Breast epithelium (tissue), 4 donors: ENCODE results near the gene REG1A. TPM values are rescaled to one million over a fixed set of nuclear protein-coding genes. Genes with fewer than 3 reads are reported as not detected.

ENCODE experiments used
- DNase-seq, 2 donors: peaks; one replicate each; pipeline ENCODE4 v3.0.0-alpha.2; 2019; ENCODE audit warnings: low spot score in 2 of 2
- H3K27ac ChIP-seq, 2 donors: fragments of 200-600 bp; sonication (generic) in 1 of 2; one replicate each; pipeline ENCODE4 v1.5.1; 2016 to 2019; ENCODE audit warnings: mild to moderate bottlenecking in 1 of 2
- H3K27me3 ChIP-seq, 2 donors: fragments of 200-600 bp; sonication (generic) in 1 of 2; one replicate each; pipeline versions ENCODE4 v1.5.1 to v1.6.0; 2017 to 2019; ENCODE audit warnings: control low read depth in 1 of 2, mild to moderate bottlenecking in 1 of 2
- H3K36me3 ChIP-seq: fragments of 200-600 bp; one replicate; pipeline ENCODE4 v1.5.1; 2019
- H3K4me1 ChIP-seq, 2 donors: fragments of 200-600 bp; sonication (generic); one replicate each; pipeline ENCODE4 v1.5.1; 2016 to 2019; ENCODE audit warnings: control low read depth in 1 of 2
- H3K4me3 ChIP-seq, 3 donors: fragments of 200-600 bp; sonication (generic); 1 replicate in 2 of 3; 2 replicates in 1 of 3; pipeline ENCODE4 v1.5.1; 2016 to 2019; ENCODE audit warnings: mild to moderate bottlenecking in 3 of 3, moderate library complexity in 2 of 3
- H3K9me3 ChIP-seq, 2 donors: fragments of 200-600 bp; sonication (generic) in 1 of 2; one replicate each; pipeline ENCODE4 v1.5.1; 2016 to 2019; ENCODE audit warnings: control low read depth in 1 of 2
- CTCF ChIP-seq, 3 donors: fragments of 450-650 bp; IDR thresholded peaks; one replicate each; pipeline ENCODE4 v1.5.1; 2016 to 2017; ENCODE audit warnings: antibody characterized with exemption in 3 of 3, mild to moderate bottlenecking in 3 of 3, moderate library complexity in 3 of 3
- POLR2A ChIP-seq: fragments of 450-650 bp; IDR thresholded peaks from one replicate; pipeline ENCODE4 v1.6.1; 2016; ENCODE audit warnings: antibody characterized with exemption, mild to moderate bottlenecking, moderate library complexity
- POLR2AphosphoS5 ChIP-seq, 3 donors: sonication (generic); formaldehyde crosslinking; IDR thresholded peaks; one replicate each; pipeline ENCODE4 v1.6.1; 2017; ENCODE audit warnings: antibody characterized with exemption in 3 of 3
- intact Hi-C: fragments of 100-400 bp; cut with DNase I; formaldehyde crosslinking; loops from one replicate; pipeline ENCODE4 v1.15.1; 2023; ENCODE audit warnings: low total_unique reads
- total RNA-seq, 3 donors: library from RNA; depleted of rRNA; stranded (reverse); fragments of >200 nt; gene quantifications; one replicate each; pipeline ENCODE4 v1.1.0, GENCODE V29; 2016

REG1A gene
- total RNA-seq, 3 donors from 2014 or later, result not detected

GRCh38 chr2:79162132-79162531 is 41.8 kb downstream of the REG1A start:
- H3K4me3 ChIP-seq, result no peak overlapping the region
- no peak for TF ChIP-seq POLR2AphosphoS5 (IDR thresholded peaks at IDR 0.05)
- no peak for TF ChIP-seq CTCF (IDR thresholded peaks at IDR 0.05)
- TF ChIP-seq POLR2A, result no peak
- H3K27me3 ChIP-seq, result no peaks in the 10 kb centered on the region
- intact Hi-C loops, result no loop called here
- no peak overlapping the region for H3K27ac ChIP-seq
- H3K9me3 ChIP-seq, result no peaks in the 10 kb centered on the region
- H3K36me3 ChIP-seq, result no peaks in the 10 kb centered on the region
- no peaks in the 10 kb centered on the region for H3K4me1 ChIP-seq
- DNase-seq, result no peak

- Histone ChIP-seq H3K4me1 (no peaks in the 10 kb centered on the region), H3K4me3 (no peak overlapping the region), H3K9me3 (no peaks in the 10 kb centered on the region), H3K27me3 (no peaks in the 10 kb centered on the region), H3K27ac (no peak overlapping the region), H3K36me3 (no peaks in the 10 kb centered on the region)
- intact Hi-C loops, result no loop called here
- TF ChIP-seq CTCF (IDR thresholded peaks at IDR 0.05) (no peak), POLR2A (no peak), POLR2AphosphoS5 (IDR thresholded peaks at IDR 0.05) (no peak)
- DNase-seq, result no peak
Observed at GRCh38 chr2:79162801-79163200, 42.5 kb downstream of the REG1A start.

GRCh38 chr2:79171348-79171958 is 51.2 kb downstream of the REG1A start:
- no peaks in the 10 kb centered on the region for H3K27me3 ChIP-seq
- no peak for TF ChIP-seq POLR2A
- no peak for TF ChIP-seq POLR2AphosphoS5 (IDR thresholded peaks at IDR 0.05)
- TF ChIP-seq CTCF (IDR thresholded peaks at IDR 0.05), result no peak
- no peaks in the 10 kb centered on the region for H3K4me1 ChIP-seq
- intact Hi-C loops, result no loop called here
- no peaks in the 10 kb centered on the region for H3K36me3 ChIP-seq
- no peaks in the 10 kb centered on the region for H3K9me3 ChIP-seq
- no peak overlapping the region for H3K4me3 ChIP-seq
- no peak overlapping the region for H3K27ac ChIP-seq
- DNase-seq, result no peak

Other genes with a start within 250 kb of the REG1A start
- gene REG3G, start 94.8 kb upstream of the REG1A start, total RNA-seq, result not detected
- not detected for gene REG1B, start 32.5 kb upstream of the REG1A start, total RNA-seq
- gene REG3A, start 39.3 kb downstream of the REG1A start, total RNA-seq, result not detected